ENCODE measurements around the gene MDN1.

DNA sequence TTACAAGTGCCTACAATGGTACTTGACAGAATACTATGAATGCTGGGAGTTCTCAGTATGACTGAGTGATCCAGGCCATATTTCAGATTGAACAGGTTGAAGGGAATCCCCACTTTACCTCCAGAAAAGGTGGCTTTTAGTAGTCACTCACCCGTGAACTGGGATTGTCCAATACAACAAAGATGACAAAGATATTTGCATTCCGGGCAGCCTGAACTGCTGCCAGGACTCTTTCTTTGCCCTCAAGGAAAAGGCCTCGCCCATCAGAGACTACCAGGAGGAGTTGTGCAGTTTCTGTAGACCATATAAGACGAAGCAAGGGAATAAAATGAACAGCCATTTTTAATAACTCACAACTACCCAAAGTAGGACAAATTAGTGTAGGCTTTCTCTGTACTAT lies 174.7 kb downstream of the MDN1 start:
- no peak for TF ChIP-seq MAFK (IDR thresholded peaks at IDR 0.05; ENCODE audit: low read depth, low read length)
- TF ChIP-seq SP2 (IDR thresholded peaks at IDR 0.05; ENCODE audit: low read length) = no peak
- TF ChIP-seq CTCF (IDR thresholded peaks at IDR 0.05; ENCODE audit: control extremely low read depth in 1 of 3, insufficient read depth in 1 of 3, low read depth in 1 of 3, low read length in 3 of 3) = no peak
- TF ChIP-seq, protein P1, sequence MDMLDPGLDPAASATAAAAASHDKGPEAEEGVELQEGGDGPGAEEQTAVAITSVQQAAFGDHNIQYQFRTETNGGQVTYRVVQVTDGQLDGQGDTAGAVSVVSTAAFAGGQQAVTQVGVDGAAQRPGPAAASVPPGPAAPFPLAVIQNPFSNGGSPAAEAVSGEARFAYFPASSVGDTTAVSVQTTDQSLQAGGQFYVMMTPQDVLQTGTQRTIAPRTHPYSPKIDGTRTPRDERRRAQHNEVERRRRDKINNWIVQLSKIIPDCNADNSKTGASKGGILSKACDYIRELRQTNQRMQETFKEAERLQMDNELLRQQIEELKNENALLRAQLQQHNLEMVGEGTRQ (IDR thresholded peaks at IDR 0.05; ENCODE audit: low read length) = no peak
- TF ChIP-seq EP300 (IDR thresholded peaks at IDR 0.05; ENCODE audit: borderline replicate concordance in 1 of 2, low read depth in 2 of 2, low read length in 2 of 2) = no peak
- TF ChIP-seq POLR2A (IDR thresholded peaks at IDR 0.05; ENCODE audit: control extremely low read depth in 1 of 2, low read depth in 2 of 2, low read length in 2 of 2) = no peak
- TF ChIP-seq HDAC2 (IDR thresholded peaks at IDR 0.05; ENCODE audit: borderline replicate concordance in 1 of 2, low read depth in 2 of 2, low read length in 2 of 2) = no peak
